Fibroblast of skin of right quadriceps (primary cell): ENCODE data around the gene VEGFB.

Source experiments
- DNase-seq: peaks from one replicate; pipeline ENCODE4 v3.0.0-alpha.2; 2013

VEGFB gene

GRCh38 chr11:64233913-64234586 lies at the start of gene VEGFB:
VEGFB (plus strand) TSS chr11:64234584; CDS start chr11:64234834, 250 bp downstream.
- DNase-seq, result peak; percentile 51

GRCh38 chr11:64185175-64185692 lies 49.1 kb upstream of the VEGFB start:
- DNase-seq, result no peak

- peak; percentile 100 for DNase-seq
Observed at GRCh38 chr11:64185693-64186491, 48.5 kb upstream of the VEGFB start, which contains the start of gene STIP1. STIP1 (plus strand) TSS chr11:64186171; CDS start chr11:64186262, 91 bp downstream.

GRCh38 chr11:64186492-64187165 lies 47.8 kb upstream of the VEGFB start:
- DNase-seq, result no peak

GRCh38 chr11:64192434-64192833 lies 42.0 kb upstream of the VEGFB start:
- no peak for DNase-seq

- DNase-seq, result no peak
Observed at GRCh38 chr11:64196626-64197025, 37.8 kb upstream of the VEGFB start.

- DNase-seq, result no peak
Observed at GRCh38 chr11:64198511-64198910, 35.9 kb upstream of the VEGFB start.

- DNase-seq, result no peak
Observed at GRCh38 chr11:64201543-64201942, 32.8 kb upstream of the VEGFB start.

- DNase-seq, result no peak
Observed at GRCh38 chr11:64202992-64203391, 31.4 kb upstream of the VEGFB start.

GRCh38 chr11:64203421-64204079 lies 30.8 kb upstream of the VEGFB start:
- DNase-seq, result no peak

GRCh38 chr11:64204080-64204440 lies 30.3 kb upstream of the VEGFB start:
- DNase-seq, result no peak

- peak; percentile 95 for DNase-seq
Observed at GRCh38 chr11:64204464-64204989, 29.9 kb upstream of the VEGFB start.

- DNase-seq, result no peak
Observed at GRCh38 chr11:64206457-64207255, 27.7 kb upstream of the VEGFB start, which contains the start of gene FERMT3. FERMT3 (plus strand) TSS chr11:64206721; CDS start chr11:64207365, 644 bp downstream.

- peak; percentile 80 for DNase-seq
Observed at GRCh38 chr11:64207256-64208085, 26.9 kb upstream of the VEGFB start.

- DNase-seq, result no peak
Observed at GRCh38 chr11:64208086-64208795, 26.1 kb upstream of the VEGFB start.

- DNase-seq, result no peak
Observed at GRCh38 chr11:64208796-64209562, 25.4 kb upstream of the VEGFB start.

GRCh38 chr11:64209563-64209843 lies 24.9 kb upstream of the VEGFB start:
- no peak for DNase-seq

- no peak for DNase-seq
Observed at GRCh38 chr11:64210301-64211020, 23.9 kb upstream of the VEGFB start.
